ENCODE measurements around the gene DENND5A.

GRCh38 chr11:9210922-9211320, 54.2 kb downstream of the DENND5A start:
- no peak for TF ChIP-seq CTCF (IDR thresholded peaks at IDR 0.05)
- TF ChIP-seq POLR2A (IDR thresholded peaks at IDR 0.05): no peak

Measured in body of pancreas (tissue), 4 donors.